ENCODE results near the gene WDR4.
"Not testable (repeated sequence)": the region's sequence is repeated elsewhere in the genome, so short reads cannot be mapped to it uniquely, and the experiment has no call there.

WDR4 gene

GRCh38 chr21:42875811-42876210 lies 3.5 kb downstream of the WDR4 start:
- not testable (repeated sequence) for DNase-seq

GRCh38 chr21:42873096-42873495 lies 6.2 kb downstream of the WDR4 start:
- DNase-seq = no peak

GRCh38 chr21:42868196-42868595 lies 11.1 kb downstream of the WDR4 start:
- DNase-seq = no peak

- DNase-seq = no peak
These were observed 13.6 kb downstream of the WDR4 start for GRCh38 chr21:42865776-42866160.

GRCh38 chr21:42864815-42865775 lies 14.2 kb downstream of the WDR4 start:
- DNase-seq = no peak

- no peak for DNase-seq
These were observed 15.1 kb downstream of the WDR4 start for GRCh38 chr21:42864286-42864685.

- no peak for DNase-seq
These were observed 15.9 kb downstream of the WDR4 start for GRCh38 chr21:42863504-42863870.

GRCh38 chr21:42862774-42863503 lies 16.4 kb downstream of the WDR4 start:
- DNase-seq = no peak

GRCh38 chr21:42861848-42862400 lies 17.4 kb downstream of the WDR4 start:
- no peak for DNase-seq

GRCh38 chr21:42861311-42861847 lies 18.0 kb downstream of the WDR4 start:
- no peak for DNase-seq

GRCh38 chr21:42860345-42860744 lies 19.0 kb downstream of the WDR4 start:
- no peak for DNase-seq

- no peak for DNase-seq
These were observed 19.5 kb downstream of the WDR4 start for GRCh38 chr21:42859891-42860230.

- DNase-seq = no peak
These were observed 20.1 kb downstream of the WDR4 start for GRCh38 chr21:42858957-42859890.

- DNase-seq = no peak
These were observed 21.0 kb downstream of the WDR4 start for GRCh38 chr21:42858185-42858847.

GRCh38 chr21:42857216-42857615 lies 22.1 kb downstream of the WDR4 start:
- DNase-seq = no peak

- DNase-seq = no peak
These were observed 23.4 kb downstream of the WDR4 start for GRCh38 chr21:42855937-42856335.

- DNase-seq = no peak
These were observed 24.0 kb downstream of the WDR4 start for GRCh38 chr21:42855171-42855936.

- DNase-seq = no peak
These were observed 24.9 kb downstream of the WDR4 start for GRCh38 chr21:42854246-42855010.

GRCh38 chr21:42853621-42854020 lies 25.7 kb downstream of the WDR4 start:
- no peak for DNase-seq
